Right ventricle myocardium inferior (tissue), 1 donor: Measurements from ENCODE around the gene RABGAP1. TPM values are rescaled to one million over a fixed set of nuclear protein-coding genes. Genes with fewer than 3 reads are reported as not detected.

Experiments used
- ATAC-seq: fragments of 200-7000 bp; cut with Tn5 transposase; one replicate; pipeline ENCODE4 v1.9.1; 2020; ENCODE audit warnings: mild to moderate bottlenecking, moderate library complexity
- DNase-seq: peaks from one replicate; pipeline ENCODE4 v3.0.0; 2021; ENCODE audit errors: missing footprints
- intact Hi-C: fragments of 100-400 bp; cut with DNase I; formaldehyde crosslinking; loops from one replicate; pipeline ENCODE4 v1.11.0; 2022
- total RNA-seq: library from RNA; stranded (reverse); fragmentation: NEBNext Ultra II Directional; extraction: Animal tissue kit (Norgen Biotek cat#: 25700); gene quantifications from one replicate; pipeline ENCODE4 v1.2.1, GENCODE V29; 2021
- donor health status: DM: no; HTN: yes; CAD: no; lungs with severe emphysema.

The RABGAP1 gene
- total RNA-seq, 1 donor from 2014 or later = 45.1 TPM

GRCh38 chr9:123090956-123091355 lies 150.1 kb downstream of the RABGAP1 start:
- DNase-seq = no peak
- ATAC-seq = no peak
- intact Hi-C loops = no loop called here

DNA sequence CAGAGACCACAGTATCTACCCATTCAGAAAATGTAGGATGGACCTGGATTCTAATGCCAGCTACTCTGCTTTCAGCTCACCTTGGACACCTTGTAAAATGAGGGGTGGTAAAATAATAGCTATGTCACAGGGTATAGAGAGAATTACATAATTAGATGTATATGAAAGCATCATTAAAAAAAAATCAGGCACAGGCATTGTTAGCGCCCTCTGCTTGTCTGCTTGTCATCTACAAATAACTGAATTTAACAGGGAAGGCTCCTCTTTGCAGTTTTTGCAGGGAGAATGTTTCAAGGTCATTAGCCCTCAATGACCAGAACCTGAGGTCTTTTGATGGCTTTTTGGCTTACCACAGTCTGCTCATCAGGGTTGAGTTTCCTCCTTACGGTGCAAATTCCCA lies 150.6 kb downstream of the RABGAP1 start:
- intact Hi-C loops = no loop called here
- ATAC-seq (no peak), DNase-seq (no peak)

DNA sequence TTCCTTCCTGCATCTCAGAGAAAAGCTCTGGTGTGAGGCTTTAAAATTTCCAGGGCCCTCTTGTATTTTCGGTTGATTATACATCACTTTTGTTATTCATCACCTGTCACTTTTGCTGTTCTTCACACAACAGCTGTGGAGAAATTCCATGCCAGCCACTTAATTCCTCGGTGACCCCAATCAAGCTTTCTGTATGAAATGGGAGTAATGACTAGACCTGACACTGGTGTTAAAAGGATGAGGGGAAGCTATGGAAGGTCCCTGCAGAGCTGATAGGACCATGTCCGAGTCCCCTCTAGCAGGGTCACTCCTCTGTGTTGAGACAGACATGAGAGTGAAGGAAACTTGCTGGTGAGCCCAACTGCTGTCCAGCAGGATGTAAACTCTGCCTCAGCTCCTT lies 152.3 kb downstream of the RABGAP1 start:
- no peak for ATAC-seq
- intact Hi-C loops = no loop called here
- DNase-seq = no peak

GRCh38 chr9:123096987-123097386 lies 156.2 kb downstream of the RABGAP1 start:
- ATAC-seq (no peak), DNase-seq (no peak)
- intact Hi-C loops = no loop called here

GRCh38 chr9:123097430-123098095 lies 156.7 kb downstream of the RABGAP1 start:
- intact Hi-C loops = no loop called here
- no peak for ATAC-seq
- no peak for DNase-seq

DNA sequence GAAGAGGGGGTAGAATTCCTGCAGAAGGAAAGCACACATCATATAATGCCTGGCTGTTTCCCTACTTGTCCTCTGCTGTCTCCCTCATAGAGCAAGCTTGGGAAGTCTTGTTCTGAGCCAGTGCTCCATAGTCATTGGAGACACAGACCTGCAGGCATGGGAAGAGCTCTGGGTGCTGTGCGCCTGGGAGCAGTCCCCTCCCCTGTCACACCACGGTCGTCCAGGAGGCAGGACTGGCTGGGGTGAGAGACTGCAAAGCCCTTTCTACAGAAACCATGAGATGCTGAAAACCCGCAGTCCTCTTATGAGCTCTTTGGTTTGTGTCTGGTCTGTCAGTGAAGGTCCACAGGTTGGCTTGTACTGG lies 157.3 kb downstream of the RABGAP1 start:
- intact Hi-C loops = no loop called here
- ATAC-seq (no peak), DNase-seq (no peak)

DNA sequence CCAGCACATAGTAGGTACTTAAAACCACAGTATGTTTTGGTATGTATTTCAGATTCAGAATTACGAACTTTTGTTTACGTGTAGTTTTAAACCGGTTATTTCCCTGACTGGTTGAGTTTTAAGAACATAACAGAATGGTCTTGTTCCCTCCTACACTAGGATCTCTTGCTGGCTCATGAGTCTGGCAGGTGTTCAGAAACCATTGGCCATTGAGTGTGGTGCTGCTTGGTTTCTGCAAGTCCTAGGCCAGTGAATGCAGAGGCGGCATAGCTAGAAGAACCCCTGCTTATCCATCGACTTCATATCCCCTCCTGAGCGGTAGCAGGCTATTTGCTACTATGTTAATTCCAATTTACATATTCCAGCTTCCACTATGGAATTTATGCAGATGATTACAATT lies 158.2 kb downstream of the RABGAP1 start:
- no peak for DNase-seq
- no peak for ATAC-seq
- intact Hi-C loops = no loop called here

DNA sequence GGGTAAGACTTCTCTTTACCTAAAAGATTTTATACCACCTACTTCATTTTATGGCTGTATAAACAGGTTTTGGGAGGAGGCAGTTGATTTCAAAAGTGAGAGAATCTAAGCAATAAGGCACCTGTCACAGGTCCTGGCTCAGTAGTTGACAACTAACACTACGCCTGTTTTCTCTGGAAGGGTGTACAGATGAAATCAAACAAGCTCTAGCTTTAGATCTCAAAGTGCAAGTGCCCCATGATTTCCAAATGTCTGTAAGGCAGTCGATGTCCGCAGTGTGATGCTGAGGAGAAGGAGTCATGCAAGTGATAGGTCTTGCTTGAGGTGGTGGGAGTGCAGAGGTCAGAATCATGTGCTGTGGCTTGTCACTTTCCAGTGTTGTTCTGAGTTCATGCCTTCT lies 158.7 kb downstream of the RABGAP1 start:
- intact Hi-C loops = no loop called here
- no peak for DNase-seq
- no peak for ATAC-seq

DNA sequence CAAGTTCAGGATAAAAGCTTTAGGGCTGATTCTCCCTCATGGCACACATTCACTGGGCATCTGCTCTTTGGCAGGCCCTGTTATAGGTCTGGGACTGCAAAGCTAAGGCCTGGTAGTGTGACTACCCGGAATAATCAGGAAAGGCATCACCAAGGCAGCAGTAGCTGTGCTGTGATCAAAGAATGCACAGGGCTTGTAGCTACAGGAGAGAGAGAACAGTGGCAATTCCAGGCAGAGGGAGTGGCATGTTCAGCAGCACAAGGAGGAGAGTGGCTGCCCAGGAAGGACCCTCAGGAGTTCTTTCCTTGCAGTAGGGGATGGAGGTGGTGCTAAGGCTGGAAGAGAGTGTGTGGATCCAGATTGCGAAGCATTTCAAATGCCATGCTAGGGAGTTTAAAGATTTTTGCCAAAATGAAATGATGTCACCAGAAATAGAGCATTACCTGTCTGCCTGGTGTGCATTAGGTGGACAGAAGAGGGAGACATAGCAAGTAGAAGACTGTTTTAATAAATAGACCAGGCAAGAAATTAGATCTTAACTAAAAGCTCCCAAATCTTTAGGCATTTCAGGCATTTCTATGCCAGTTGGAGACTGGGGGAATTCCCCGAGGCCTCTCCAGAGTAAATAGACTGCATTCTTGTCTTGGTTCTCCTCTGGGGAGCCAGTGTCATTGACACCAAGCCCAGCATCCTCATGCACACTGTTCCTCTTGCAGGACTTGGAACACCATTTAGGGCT lies 161.7 kb downstream of the RABGAP1 start:
- intact Hi-C loops = no loop called here
- ATAC-seq = no peak
- DNase-seq = no peak

DNA sequence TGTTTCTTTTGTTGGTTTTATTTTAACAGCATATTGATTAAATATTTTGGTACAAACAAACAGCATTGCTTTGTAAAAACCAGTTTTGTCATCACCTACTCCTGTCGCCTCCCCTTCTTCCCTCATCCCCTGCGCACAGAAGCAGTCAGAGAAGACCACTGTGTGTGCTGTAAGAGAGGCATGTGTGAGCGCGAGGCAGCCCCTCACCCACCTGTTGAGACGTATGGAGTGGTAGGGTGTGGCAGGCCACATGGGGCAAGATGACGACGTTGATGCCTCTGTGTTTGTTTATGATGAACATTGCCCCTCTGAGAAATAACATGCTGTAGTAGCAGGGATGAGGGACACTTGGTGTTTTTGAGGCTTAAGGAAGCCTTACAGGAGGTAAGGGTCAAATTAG lies 164.0 kb downstream of the RABGAP1 start:
- intact Hi-C loops = no loop called here

GRCh38 chr9:123105490-123105889 lies 164.7 kb downstream of the RABGAP1 start:
- intact Hi-C loops = no loop called here
- no peak for ATAC-seq
- DNase-seq = no peak

More for the DNA sequence above, 164.0 kb downstream of the RABGAP1 start:
- DNase-seq (no peak), ATAC-seq (no peak)

- DNase-seq = no peak
- intact Hi-C loops = no loop called here
Observed at GRCh38 chr9:123107639-123108285, 166.9 kb downstream of the RABGAP1 start.

DNA sequence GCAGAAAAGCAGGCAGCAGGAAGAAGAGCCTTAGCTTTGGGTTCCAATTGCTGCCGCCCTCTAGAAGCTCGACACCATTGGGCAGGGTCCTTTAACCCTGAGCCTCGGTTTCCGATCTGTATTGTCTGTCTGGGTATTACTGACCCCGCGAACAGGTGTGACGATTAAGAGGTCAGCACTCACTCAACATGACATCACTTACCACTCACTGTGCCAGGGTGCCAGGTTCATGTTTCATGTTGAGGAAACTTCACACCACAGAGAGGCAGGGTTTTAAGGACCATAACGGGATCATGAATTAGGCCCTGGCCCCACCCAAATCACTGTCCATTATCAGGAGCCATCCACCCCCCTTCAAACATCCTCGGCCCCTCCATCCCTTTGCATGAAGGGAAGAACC lies 168.2 kb downstream of the RABGAP1 start:
- DNase-seq (no peak), ATAC-seq (no peak)
- intact Hi-C loops = no loop called here

More at GRCh38 chr9:123107639-123108285, 166.9 kb downstream of the RABGAP1 start:
- no peak for ATAC-seq

- ATAC-seq (no peak), DNase-seq (no peak)
- intact Hi-C loops = loop anchor here (10.0 kb wide), 1 partner anchor 235 kb away; no protein-coding TSS in a partner anchor
Observed at GRCh38 chr9:123109540-123110279, 168.9 kb downstream of the RABGAP1 start.

DNA sequence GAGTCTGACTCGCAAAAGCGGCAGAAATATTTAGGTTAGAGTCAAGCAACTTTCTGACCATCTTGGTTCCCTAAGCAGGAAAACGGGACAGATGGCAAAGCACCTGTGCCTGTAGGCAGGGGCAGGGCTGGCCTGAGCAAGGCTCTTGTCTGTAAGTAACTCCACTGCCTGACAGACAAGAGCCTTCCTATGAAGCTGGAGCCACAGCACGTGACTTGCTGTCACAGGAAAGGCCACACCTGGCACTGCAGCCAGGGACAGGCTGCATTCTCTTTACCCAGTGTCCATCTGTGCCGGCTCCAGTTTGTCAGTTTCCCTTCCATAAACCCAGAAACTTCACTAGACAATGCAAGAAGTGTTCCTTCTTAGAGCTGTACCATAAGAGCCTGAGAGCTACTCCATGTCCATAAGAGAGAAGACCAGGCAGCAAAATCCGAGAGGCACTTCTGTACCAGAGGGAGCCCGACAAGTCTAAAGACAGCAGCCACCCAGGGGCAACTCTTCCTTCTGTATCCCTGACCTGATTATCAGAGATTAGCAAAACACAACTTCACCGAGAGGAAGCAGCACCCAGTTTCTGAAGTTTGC lies 170.7 kb downstream of the RABGAP1 start:
- DNase-seq = no peak
- peak; percentile 51 for ATAC-seq
- intact Hi-C loops = loop anchor here (10.0 kb wide), 1 partner anchor 233 kb away; no protein-coding TSS in a partner anchor

DNA sequence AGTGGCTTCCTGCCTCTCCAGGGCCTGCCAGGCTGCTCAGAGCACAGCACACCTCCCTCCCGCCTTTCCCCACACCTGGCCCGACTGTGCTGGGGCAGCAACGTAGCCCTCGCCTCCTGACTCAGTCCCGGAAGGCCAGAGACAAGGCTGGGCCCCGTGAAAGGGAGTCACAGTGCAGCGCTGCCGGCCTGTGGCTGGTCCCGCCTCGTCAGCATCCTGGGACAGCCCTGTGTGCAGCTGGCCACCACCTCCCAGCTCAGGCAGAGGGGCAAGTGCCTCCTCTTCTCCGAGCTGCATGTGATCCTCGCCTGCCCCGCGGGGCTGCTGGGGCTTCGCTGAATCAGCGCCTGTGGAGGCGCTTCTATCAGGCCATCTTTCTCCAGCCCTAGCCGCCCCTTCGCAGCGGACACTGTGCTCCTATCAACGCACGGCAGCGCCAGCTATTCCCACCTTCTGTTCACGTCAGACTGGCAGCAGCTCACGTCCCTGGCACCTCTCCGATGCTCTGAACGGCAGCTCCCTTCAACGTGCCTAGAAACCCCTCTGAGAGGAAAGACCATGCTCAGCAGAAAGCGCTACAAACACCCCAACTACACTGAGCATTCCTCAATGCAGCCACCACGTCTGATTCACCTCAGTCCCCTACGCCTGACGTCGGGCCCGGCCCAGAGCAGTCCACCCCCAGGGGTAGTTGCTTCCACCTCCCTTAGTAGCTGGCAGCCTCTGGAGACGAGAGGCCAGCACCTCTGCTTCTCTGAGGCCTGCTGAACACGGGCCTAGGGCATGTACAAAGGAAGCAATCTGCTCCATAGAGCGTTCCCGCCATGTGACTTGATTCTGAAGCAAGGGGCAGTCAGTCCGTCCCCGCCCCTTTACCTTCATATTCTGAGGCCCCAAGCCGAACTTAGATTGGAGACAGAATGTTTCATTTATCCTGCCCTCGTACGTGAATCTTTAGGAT lies 171.5 kb downstream of the RABGAP1 start:
- intact Hi-C loops = loop anchor here (10.0 kb wide), 1 partner anchor 233 kb away; no protein-coding TSS in a partner anchor
- DNase-seq = no peak
- ATAC-seq = peak; percentile 26

DNA sequence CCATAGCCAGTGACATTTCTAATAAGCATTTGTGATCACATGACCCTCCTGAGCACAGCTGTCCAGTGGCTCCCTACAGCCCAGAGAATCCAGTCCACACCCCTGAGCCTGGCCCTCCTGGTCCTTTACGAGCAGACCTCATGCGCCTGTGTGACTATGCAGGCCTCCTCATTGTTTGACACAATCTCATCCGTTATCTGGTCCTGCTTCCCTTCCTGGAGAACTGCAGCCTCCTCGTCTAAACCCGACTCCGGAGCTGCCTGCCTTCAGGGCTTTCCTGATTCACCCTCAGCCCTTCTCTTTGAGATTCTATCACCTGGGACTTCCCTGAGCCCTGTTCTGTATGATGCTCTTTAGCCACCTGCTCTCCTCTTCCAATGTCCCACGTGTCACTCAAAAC lies 172.4 kb downstream of the RABGAP1 start:
- no peak for ATAC-seq
- DNase-seq = no peak
- intact Hi-C loops = loop anchor here (10.0 kb wide), 1 partner anchor 232 kb away; no protein-coding TSS in a partner anchor
